HG03432 (cell line): ENCODE results near the gene ADAP1.

Source experiments
- ATAC-seq: cut with Tn5 transposase; IDR thresholded peaks from one replicate; pipeline ENCODE4 v1.9.1; 2021; ENCODE audit warnings: mild to moderate bottlenecking, moderate library complexity; ENCODE audit not compliant: unreplicated experiment

ADAP1 gene

DNA sequence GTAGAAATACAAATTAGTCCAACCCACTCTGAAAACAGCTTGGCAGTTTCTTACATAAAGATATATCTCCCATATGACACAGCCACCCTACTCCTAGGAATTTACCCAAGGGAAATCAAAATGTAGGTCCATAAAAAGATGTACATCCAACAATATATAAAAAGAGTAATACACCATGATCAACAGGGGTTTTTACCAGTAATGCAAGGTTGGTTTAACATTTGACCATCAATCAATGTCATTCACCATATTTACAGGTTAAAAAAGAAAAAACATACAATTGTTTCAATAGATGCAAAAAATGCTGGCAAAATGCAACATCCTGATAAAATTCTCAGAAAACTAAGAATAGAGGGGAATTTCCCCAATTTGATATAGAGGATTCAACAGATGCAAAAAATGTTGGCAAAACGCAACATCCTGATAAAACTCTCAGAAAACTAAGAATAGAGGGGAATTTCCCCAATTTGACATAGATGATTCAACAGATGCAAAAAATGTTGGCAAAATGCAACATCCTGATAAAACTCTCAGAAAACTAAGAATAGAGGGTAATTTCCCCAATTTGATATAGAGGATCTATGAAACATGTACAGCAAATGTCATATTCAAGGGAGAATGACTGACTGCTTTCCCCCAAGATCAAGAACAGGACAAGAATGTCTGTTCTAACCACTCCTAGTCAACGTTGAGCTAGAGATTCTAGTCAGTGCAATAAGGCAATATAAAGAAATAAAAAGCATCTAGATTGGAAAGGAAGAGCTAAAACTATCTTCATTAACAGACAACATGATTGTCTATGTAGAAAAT, 13.7 kb downstream of the ADAP1 start:
- ATAC-seq = no peak

DNA sequence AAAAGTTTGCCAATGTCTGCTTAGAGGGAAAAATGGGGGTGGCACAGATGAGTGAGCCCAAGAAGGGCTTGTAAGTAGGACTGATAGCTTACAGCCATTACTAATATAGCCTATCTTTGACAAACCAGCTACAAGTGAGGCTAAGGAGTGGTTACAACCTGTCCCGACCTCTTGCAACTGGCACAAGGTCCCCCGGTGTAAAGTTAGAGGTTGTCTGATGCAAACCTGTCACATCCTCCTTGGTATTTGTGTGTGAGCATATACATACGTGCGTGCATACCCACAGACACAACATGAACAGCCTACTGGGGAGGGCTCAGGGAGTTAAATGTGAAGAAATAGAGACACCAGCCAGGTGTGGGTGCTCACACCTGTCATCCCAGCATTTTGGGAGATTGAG, 14.6 kb downstream of the ADAP1 start:
- ATAC-seq = no peak

DNA sequence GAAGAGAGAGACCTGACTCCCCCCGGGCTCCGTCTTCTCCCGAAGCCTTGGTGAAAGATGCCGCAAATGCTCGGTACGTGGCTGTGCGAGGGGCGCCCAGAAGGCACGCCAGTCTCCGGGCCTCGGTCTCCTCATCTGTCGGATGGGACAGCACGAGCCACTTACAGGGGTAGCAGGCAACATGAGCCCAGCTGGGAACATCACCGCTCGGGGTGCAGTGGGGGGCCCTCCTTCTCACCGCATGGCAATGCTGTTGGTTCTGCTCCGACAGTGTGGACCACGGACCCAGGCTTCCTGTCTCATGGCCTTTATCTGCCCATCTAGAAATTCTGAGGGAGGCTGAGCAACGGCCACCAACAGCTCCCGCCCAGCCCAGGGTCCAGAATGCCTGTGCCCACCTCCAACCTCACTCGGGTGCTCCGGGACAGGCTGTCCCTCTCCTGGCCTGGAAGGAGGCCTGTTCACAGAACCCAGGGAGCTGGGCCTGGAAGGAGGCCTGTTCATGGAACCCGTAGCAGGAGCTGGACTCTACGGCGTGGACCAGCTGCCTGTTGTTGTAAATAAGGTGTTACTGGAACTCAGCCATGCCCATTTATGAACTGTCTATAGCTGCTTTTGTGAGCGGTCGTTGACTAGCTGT, 15.8 kb downstream of the ADAP1 start:
- ATAC-seq = no peak

GRCh38 chr7:937856-938484, 16.5 kb downstream of the ADAP1 start:
- no peak for ATAC-seq

- peak; percentile 86 for ATAC-seq
Observed at GRCh38 chr7:936386-937054, 18.0 kb downstream of the ADAP1 start.

DNA sequence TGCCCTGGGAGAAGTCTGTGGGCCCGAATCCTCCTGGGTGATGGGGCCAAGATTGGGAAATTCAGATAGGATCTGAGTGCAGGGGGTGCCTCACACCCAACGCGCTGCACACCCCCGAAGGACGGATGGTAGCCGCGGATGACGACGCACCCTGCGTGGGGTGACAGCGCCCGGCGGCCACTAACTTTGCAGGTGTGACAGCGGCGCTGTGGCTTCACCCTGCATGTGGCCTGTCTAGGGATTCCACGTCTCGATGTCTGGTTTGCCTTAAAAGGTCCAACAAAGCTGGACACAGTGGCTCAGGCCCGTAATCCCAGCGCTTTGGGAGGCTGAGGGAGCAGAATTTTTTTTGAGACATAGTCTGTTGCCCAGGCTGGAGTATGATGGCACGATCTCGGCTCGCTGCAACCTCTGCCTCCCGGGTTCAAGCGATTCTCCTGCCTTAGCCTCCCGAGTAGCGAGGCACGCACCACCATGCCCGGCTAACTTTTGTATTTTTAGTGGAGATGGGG, 18.6 kb downstream of the ADAP1 start:
- ATAC-seq = no peak

DNA sequence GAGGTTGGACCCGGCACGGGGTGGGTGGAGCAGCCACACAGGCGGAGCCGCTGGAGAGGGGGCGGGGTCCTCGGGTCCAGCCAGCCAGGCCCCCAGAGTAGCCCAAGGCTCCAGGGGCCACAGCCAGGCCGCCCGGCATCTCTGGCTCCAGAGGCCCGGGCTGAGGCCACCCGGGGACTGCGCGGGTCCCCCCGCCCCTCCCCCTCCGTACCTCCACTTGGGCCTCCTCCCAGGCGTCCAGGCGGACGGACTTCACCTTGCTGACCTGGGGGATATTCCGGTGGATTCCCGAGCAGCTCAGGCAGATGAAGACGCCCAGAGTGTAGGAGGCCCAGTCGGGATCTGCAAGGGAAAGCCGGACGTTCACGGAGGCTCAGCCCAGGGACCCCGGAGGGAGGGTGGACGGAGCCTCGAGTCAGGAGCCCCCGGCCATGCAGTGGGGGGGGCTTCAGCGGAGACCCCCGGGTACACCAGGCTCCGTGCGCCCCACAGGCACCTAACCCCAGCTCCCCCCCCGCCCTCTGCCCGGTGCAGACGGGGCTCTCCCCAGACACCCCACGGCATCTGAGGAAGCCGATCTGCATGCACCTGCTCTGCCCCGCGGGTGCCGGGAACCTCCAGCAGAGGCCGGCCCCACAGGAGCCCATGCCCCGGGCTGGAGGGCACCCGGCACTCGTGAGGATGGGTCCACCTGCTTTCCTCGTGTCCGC, 19.2 kb downstream of the ADAP1 start:
- ATAC-seq = no peak

DNA sequence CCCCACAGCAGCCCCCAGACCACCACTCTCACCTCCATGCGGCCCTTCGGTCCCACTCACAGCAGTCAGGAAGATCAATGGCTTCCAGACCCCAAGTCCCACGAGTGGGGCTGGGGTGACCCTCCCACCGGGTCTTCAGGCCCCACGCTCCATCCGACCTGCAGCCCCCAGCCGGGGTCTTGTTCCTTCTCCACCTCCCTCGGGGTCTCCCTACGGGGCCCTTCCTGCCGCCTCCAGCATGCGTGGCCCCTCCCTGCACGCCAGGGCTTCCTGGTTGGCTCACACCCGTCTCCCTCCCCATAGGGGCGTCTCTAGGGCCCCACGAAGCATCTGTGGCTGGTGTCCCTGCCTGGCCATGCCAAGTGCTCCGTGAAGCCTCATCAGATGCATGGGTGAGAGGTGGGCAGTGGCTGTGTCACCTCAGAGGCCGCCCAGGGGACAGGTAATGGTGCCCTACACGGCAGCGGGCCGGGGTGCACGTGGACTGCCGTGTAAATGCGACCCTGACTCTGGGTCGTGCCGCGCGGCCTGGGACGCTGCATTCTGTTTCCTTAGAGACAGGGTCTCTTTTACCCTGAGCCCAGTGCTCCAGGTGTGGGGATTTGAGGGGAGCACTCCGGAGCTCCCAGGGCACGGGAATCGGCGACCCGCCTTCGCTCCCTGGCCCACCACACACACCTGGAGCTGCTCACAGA, 19.9 kb downstream of the ADAP1 start:
- no peak for ATAC-seq

- no peak for ATAC-seq
Observed at GRCh38 chr7:932651-932975, 21.9 kb downstream of the ADAP1 start.

DNA sequence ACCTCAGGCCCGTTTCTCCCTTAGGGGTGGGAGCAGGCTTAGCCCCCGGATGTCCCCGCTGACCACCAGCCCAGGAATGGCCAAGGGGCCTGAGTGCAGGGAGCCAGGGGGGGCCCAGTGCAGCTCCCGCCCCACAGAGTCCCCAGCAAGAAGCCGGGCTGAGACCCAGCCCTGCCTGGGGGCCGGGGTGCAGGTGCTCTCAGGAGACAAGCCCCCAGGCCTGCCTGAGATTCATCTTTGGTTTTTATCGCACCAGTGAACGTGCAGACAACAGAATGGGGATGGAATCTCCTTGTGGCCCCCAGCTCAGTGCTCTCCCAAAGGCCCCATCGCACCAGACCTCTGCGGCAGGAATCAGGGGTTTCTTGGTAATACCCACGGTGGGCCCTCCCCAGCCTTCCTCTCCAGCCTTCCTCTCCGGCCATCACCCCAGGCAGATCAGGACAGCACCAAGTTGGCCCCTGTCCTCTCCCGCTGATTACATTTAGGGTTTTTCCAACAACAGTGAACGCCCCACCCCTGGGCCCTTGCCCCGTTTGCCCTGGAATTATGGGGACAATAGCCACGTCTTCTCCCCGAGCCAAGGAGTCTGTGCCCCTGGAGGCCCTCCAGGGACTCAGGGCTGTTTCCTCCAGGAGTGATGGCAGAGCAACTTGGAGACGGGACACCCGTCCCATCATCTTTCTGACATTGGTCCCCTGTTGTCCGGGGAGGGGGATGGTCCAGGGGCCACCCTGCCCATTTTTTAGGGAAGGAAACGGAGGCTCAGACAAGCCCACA, 22.4 kb downstream of the ADAP1 start:
- no peak for ATAC-seq

- ATAC-seq = no peak
Observed at GRCh38 chr7:930975-931758, 23.3 kb downstream of the ADAP1 start.

GRCh38 chr7:929311-929711, 25.2 kb downstream of the ADAP1 start:
- no peak for ATAC-seq

DNA sequence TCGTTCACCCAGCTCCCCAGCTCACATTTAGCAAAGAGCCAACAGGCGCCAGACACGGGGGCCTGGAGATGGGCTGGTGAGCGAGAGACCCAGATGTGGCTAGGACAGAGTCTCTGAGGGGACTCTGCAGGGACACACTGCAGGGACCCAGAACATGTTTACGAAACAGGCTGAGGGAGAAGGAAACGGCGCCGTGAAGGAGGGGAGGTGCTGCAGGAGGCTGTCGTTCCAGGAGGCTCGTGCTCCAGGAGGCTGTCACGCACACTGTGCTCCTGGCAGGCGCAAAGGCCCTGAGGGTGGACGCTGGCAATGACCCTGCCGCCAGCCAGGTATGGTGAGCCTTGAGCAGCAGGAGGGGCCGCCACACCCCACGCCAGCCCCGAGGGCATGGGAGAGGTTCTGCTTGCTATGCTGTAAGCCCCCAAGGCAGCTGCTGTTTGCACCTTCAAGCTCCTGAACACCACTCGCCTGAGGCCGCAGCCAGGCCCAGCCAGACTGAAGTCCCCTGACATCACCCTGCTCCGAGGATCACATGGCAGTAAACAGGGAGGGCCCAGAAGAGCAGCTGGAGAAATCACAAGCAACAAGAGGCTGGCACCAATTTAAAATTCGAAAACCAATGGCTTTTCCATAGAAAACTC, 27.3 kb downstream of the ADAP1 start:
- no peak for ATAC-seq

- no peak for ATAC-seq
Observed at GRCh38 chr7:926061-927030, 28.1 kb downstream of the ADAP1 start.

- no peak for ATAC-seq
Observed at GRCh38 chr7:925601-926000, 28.9 kb downstream of the ADAP1 start.

- ATAC-seq = peak; percentile 58
Observed at GRCh38 chr7:924541-925231, 29.8 kb downstream of the ADAP1 start.
